ENCODE measurements around the gene MRM2.

MRM2 gene

DNA sequence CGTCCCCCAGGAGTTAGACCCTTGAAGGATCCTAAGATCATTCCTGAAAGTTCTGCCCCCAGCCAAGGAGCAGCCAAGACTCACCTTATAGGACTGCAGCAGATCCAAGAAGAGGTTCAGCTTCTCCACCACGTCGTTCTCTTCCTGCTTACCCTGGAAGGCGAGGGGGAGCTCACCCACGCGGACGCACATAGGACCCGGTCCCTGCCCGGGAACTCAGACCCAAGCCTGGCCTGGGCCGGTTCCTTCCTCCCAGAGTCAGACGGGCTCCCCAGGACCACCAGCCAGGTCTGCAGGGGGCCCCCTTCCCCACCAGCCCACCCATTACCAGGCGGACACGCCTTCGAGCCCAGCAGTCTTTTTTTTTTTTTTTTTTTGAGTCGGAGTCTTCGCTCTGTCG lies 15.6 kb upstream of the MRM2 start:
- TF ChIP-seq POLR2AphosphoS5 (IDR thresholded peaks at IDR 0.05; ENCODE audit: low read depth, low read length): no peak
- TF ChIP-seq TAF1 (IDR thresholded peaks at IDR 0.05; ENCODE audit: borderline replicate concordance, insufficient read depth, low read length): no peak
- TF ChIP-seq, protein P1, sequence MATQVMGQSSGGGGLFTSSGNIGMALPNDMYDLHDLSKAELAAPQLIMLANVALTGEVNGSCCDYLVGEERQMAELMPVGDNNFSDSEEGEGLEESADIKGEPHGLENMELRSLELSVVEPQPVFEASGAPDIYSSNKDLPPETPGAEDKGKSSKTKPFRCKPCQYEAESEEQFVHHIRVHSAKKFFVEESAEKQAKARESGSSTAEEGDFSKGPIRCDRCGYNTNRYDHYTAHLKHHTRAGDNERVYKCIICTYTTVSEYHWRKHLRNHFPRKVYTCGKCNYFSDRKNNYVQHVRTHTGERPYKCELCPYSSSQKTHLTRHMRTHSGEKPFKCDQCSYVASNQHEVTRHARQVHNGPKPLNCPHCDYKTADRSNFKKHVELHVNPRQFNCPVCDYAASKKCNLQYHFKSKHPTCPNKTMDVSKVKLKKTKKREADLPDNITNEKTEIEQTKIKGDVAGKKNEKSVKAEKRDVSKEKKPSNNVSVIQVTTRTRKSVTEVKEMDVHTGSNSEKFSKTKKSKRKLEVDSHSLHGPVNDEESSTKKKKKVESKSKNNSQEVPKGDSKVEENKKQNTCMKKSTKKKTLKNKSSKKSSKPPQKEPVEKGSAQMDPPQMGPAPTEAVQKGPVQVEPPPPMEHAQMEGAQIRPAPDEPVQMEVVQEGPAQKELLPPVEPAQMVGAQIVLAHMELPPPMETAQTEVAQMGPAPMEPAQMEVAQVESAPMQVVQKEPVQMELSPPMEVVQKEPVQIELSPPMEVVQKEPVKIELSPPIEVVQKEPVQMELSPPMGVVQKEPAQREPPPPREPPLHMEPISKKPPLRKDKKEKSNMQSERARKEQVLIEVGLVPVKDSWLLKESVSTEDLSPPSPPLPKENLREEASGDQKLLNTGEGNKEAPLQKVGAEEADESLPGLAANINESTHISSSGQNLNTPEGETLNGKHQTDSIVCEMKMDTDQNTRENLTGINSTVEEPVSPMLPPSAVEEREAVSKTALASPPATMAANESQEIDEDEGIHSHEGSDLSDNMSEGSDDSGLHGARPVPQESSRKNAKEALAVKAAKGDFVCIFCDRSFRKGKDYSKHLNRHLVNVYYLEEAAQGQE (IDR thresholded peaks at IDR 0.05; ENCODE audit: insufficient read depth in 1 of 2, low read depth in 2 of 2, low read length in 2 of 2): no peak
- TF ChIP-seq SIN3A (IDR thresholded peaks at IDR 0.05; ENCODE audit: borderline replicate concordance, insufficient read depth, low read length): no peak
- TF ChIP-seq FOXP2 (optimal IDR thresholded peaks at IDR 0.05; ENCODE audit: borderline replicate concordance, extremely low read depth, extremely low read length, insufficient read depth): no peak

DNA sequence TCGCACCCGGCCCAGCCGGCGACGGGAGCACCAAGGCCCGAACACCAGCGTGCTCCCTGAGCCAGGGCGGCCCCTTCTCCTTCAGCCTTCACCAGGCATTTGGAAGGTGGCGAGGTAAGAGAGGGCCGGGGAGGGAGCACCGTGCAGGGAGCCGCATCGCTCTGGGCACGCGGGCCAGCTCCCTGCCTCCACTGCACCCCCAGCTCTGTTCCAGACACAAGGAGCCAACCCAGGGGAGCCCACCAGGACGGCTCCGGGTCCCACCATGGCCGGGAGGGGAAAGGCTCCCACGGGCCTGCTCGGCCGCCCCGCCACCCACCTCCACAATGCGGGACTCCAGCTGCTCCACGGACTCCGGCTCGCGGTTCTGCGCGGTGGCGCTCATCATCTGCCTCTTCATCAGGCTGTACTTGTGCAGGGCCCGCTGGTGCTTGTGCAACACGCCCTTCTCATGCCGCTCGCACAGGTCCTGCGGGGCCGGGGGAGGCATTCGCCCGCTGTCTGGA lies 15.1 kb upstream of the MRM2 start:
- TF ChIP-seq, protein P1 (IDR thresholded peaks at IDR 0.05; ENCODE audit: insufficient read depth in 1 of 2, low read depth in 2 of 2, low read length in 2 of 2): no peak
- TF ChIP-seq TAF1 (IDR thresholded peaks at IDR 0.05; ENCODE audit: borderline replicate concordance, insufficient read depth, low read length): no peak
- no peak for TF ChIP-seq FOXP2 (optimal IDR thresholded peaks at IDR 0.05; ENCODE audit: borderline replicate concordance, extremely low read depth, extremely low read length, insufficient read depth)
- no peak for TF ChIP-seq SIN3A (IDR thresholded peaks at IDR 0.05; ENCODE audit: borderline replicate concordance, insufficient read depth, low read length)
- TF ChIP-seq POLR2AphosphoS5 (IDR thresholded peaks at IDR 0.05; ENCODE audit: low read depth, low read length): no peak

DNA sequence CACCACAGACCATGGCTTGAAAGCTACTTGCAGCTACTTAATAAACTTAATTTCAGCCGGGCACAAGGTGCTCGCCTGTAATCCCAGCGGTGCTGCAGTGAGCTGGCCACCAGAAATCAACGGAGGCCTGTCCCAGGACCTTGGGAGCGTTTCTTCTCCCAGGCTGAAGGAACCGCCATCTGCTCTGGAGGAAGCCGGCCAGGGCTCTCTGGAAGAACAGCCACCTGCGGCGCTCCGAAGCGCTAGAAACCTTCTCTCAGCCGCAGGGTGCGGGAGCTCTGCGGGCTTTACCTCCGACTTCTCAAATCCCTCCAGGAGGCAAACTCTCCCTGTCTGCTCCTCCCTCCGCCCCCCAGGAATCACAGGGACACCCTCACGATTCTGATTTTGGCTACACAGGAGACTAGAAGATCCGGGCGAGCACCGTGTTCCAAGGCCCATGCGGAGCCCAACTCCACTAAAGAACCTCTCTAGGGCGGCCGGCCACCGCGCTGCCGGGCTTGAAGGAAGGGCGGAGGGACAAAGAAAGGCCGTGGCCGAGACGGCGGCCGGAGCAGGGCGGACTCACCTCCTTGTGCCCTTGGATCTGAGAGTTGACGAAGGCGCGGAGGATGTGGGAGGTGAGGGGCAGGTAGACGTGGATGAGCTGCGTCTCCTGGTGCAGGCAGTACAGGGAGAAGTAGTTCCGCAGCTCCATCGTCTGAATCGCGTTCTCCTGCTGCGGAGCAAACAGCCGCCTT lies 14.5 kb upstream of the MRM2 start:
- TF ChIP-seq FOXP2 (optimal IDR thresholded peaks at IDR 0.05; ENCODE audit: borderline replicate concordance, extremely low read depth, extremely low read length, insufficient read depth) (no peak), POLR2AphosphoS5 (IDR thresholded peaks at IDR 0.05; ENCODE audit: low read depth, low read length) (no peak), TAF1 (IDR thresholded peaks at IDR 0.05; ENCODE audit: borderline replicate concordance, insufficient read depth, low read length) (no peak), SIN3A (IDR thresholded peaks at IDR 0.05; ENCODE audit: borderline replicate concordance, insufficient read depth, low read length) (no peak)
- TF ChIP-seq, protein P1 (IDR thresholded peaks at IDR 0.05; ENCODE audit: insufficient read depth in 1 of 2, low read depth in 2 of 2, low read length in 2 of 2): no peak

DNA sequence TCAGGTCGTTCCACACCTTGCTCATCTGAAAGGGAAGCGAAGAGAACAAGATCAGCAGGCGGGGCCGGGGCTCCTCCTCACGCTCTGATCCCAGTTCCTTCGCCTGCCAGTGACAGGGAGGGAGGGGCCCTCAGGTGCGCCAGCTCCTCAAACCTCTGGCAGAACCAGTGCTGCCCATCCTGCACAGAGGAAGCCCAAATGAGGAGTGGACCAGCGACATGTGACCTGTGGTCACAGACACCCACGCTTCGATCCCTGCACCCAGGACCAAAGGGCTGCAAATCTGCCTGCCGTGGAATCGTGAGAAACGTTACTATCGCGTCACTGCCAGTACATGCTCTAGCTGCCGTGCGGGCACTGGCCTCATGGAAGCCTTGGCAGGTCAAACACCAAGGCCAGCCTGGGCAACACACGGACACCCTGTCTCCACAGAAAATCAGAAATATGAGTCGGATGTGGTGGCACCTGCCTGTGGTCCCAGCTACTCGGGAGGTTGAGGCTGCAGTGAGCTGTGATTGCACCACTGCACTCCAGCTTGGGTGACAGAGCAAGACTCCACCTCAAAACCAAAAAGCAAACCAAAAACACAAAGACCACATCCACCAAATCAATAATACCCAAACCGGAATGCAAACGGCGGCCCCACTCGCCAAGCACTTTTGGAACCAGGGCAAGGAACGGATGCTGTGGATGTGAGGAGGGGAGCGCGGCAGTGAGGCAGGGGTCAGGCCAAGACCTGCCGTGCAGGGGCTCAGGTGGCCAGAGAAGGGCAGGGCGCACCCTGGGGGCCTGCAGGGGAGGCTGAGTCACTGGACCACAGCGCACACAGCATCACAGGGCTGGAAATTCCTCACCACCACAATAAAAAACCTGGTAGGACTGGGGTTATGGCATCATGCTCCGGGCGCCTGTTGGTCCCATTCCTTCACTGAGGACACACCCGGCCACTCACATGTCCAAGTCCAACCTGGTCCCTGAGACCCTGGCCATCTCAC lies 13.4 kb upstream of the MRM2 start:
- TF ChIP-seq POLR2AphosphoS5 (IDR thresholded peaks at IDR 0.05; ENCODE audit: low read depth, low read length): no peak
- TF ChIP-seq, protein P1 (IDR thresholded peaks at IDR 0.05; ENCODE audit: insufficient read depth in 1 of 2, low read depth in 2 of 2, low read length in 2 of 2): no peak
- TF ChIP-seq SIN3A (IDR thresholded peaks at IDR 0.05; ENCODE audit: borderline replicate concordance, insufficient read depth, low read length): no peak
- no peak for TF ChIP-seq TAF1 (IDR thresholded peaks at IDR 0.05; ENCODE audit: borderline replicate concordance, insufficient read depth, low read length)

Data from PFSK-1 (cell line).